Left colon (tissue), 2 donors: Measurements from ENCODE around the gene MLLT1. TPM values are rescaled to one million over a fixed set of nuclear protein-coding genes. Genes with fewer than 3 reads are reported as not detected.

Experiments
- ATAC-seq: fragments of 200-7000 bp; cut with Tn5 transposase; one replicate; pipeline ENCODE4 v1.9.1; 2020; ENCODE audit warnings: mild to moderate bottlenecking, moderate library complexity
- DNase-seq, 2 donors: peaks; one replicate each; pipeline ENCODE4 v3.0.0-alpha.2; 2020
- intact Hi-C, 2 donors: fragments of 100-400 bp; cut with DNase I in 1 of 2; cut with micrococcal nuclease in 1 of 2; formaldehyde crosslinking; loops; one replicate each; pipeline versions ENCODE4 v1.11.2 to v1.14.0; 2022; cut with DNase I, micrococcal nuclease
- total RNA-seq, 2 donors: library from RNA; stranded (reverse); fragmentation: NEBNext Ultra II Directional; extraction: Animal tissue kit (Norgen Biotek cat#: 25700); gene quantifications; one replicate each; pipeline ENCODE4 v1.2.1, GENCODE V29; 2021
- donor health status: DM: no; HTN: no; CAD: no.
- donor health status: DM: yes; HTN: yes; CAD: no.

The MLLT1 gene
- total RNA-seq, 2 donors from 2014 or later, result 28.3 to 37.2 TPM

- DNase-seq (no peak), ATAC-seq (no peak)
- intact Hi-C loops, result no loop called here
Observed at GRCh38 chr19:6227156-6227935, 52.4 kb downstream of the MLLT1 start.

GRCh38 chr19:6226444-6227155, 53.2 kb downstream of the MLLT1 start:
- ATAC-seq, result no peak
- intact Hi-C loops, result no loop called here

GRCh38 chr19:6226012-6226411, 53.8 kb downstream of the MLLT1 start:
- intact Hi-C loops, result no loop called here
- no peak for DNase-seq
- no peak for ATAC-seq

More at GRCh38 chr19:6226444-6227155, 53.2 kb downstream of the MLLT1 start:
- DNase-seq, result no peak

- intact Hi-C loops, result no loop called here
- DNase-seq (no peak), ATAC-seq (no peak)
Observed at GRCh38 chr19:6225232-6225865, 54.4 kb downstream of the MLLT1 start.

- DNase-seq (no peak), ATAC-seq (no peak)
- intact Hi-C loops, result no loop called here
Observed at GRCh38 chr19:6224308-6224675, 55.5 kb downstream of the MLLT1 start.

- intact Hi-C loops, result no loop called here
- no peak for ATAC-seq
Observed at GRCh38 chr19:6223461-6224307, 56.1 kb downstream of the MLLT1 start.

GRCh38 chr19:6222884-6223283, 56.9 kb downstream of the MLLT1 start:
- ATAC-seq (no peak), DNase-seq (no peak)
- intact Hi-C loops, result no loop called here

More at GRCh38 chr19:6223461-6224307, 56.1 kb downstream of the MLLT1 start:
- DNase-seq, result no peak

GRCh38 chr19:6221878-6222746, 57.7 kb downstream of the MLLT1 start:
- ATAC-seq, result no peak
- intact Hi-C loops, result no loop called here
- DNase-seq, result no peak

GRCh38 chr19:6221220-6221877, 58.4 kb downstream of the MLLT1 start:
- ATAC-seq (no peak), DNase-seq (no peak)
- intact Hi-C loops, result no loop called here

- DNase-seq (peak in 1 of 2 donors; percentile 27), ATAC-seq (no peak)
- intact Hi-C loops, result no loop called here
Observed at GRCh38 chr19:6220385-6221191, 59.2 kb downstream of the MLLT1 start.

GRCh38 chr19:6219586-6220290, 60.0 kb downstream of the MLLT1 start:
- intact Hi-C loops, result loop anchor here in 1 of 2 donors (10.0 kb wide), 1 partner anchor 75 kb away; no protein-coding TSS in a partner anchor
- DNase-seq (no peak), ATAC-seq (no peak)

GRCh38 chr19:6219147-6219525, 60.6 kb downstream of the MLLT1 start:
- no peak for DNase-seq
- ATAC-seq, result no peak
- intact Hi-C loops, result loop anchor here in 1 of 2 donors (10.0 kb wide), 1 partner anchor 76 kb away; no protein-coding TSS in a partner anchor

GRCh38 chr19:6218491-6219146, 61.2 kb downstream of the MLLT1 start:
- peak; percentile 76 to 89 for DNase-seq
- intact Hi-C loops, result loop anchor here in 1 of 2 donors (10.0 kb wide), 1 partner anchor 76 kb away; no protein-coding TSS in a partner anchor
- peak; percentile 82 for ATAC-seq

GRCh38 chr19:6217752-6218334, 61.9 kb downstream of the MLLT1 start:
- DNase-seq, result no peak
- no peak for ATAC-seq
- intact Hi-C loops, result loop anchor here in 1 of 2 donors (10.0 kb wide), 1 partner anchor 77 kb away; no protein-coding TSS in a partner anchor
